Caco-2 (cell line): ENCODE measurements around the gene PDXDC1. TPM values are rescaled to one million over a fixed set of nuclear protein-coding genes. Genes with fewer than 3 reads are reported as not detected.

Experiments
- BruUV-seq: library from RNA; stranded (reverse); fragments of 400-500 nt; replicated peaks from 2 replicates; lab custom pipeline; 2021; lab: Mats Ljungman, UMichigan
- CTCF ChIA-PET: fragments of 300-600 bp; sonication (Branson Sonifier 250); formaldehyde crosslinking; loops from one replicate; lab custom pipeline; 2022; ENCODE audit warnings: antibody characterized with exemption; lab: Charles Lee
- POLR2A ChIA-PET: fragments of 300-600 bp; sonication (Branson Sonifier 250); formaldehyde crosslinking; loops from one replicate; lab custom pipeline; 2022; ENCODE audit warnings: antibody characterized with exemption; lab: Charles Lee
- DNase-seq, 2 experiments: peaks; one replicate each; pipeline versions ENCODE4 v3.0.0 to v3.0.0-alpha.2; 2020 to 2022
- H3K27me3 ChIP-seq: replicated peaks from 2 replicates; pipeline ENCODE4 v1.6.0; 2011; ENCODE audit warnings: low read length; ENCODE audit not compliant: control insufficient read depth, insufficient read depth
- H3K36me3 ChIP-seq: 2 replicates; pipeline ENCODE4 v1.5.1; 2011; ENCODE audit warnings: low read length; ENCODE audit not compliant: control insufficient read depth, insufficient read depth
- H3K4me1 ChIP-seq: fragments of 250-450 bp; sonication (Bioruptor Pico); 2 replicates; pipeline ENCODE4 v1.5.1; 2020; ENCODE audit warnings: mild to moderate bottlenecking
- H3K4me3 ChIP-seq: 2 replicates; pipeline ENCODE4 v1.5.1; 2011; ENCODE audit warnings: low read depth, mild to moderate bottlenecking, control low read depth, low read length
- H3K9me3 ChIP-seq: fragments of 250-450 bp; sonication (Bioruptor Pico); 2 replicates; pipeline ENCODE4 v1.5.1; 2020; ENCODE audit warnings: mild to moderate bottlenecking, moderate library complexity
- H3K27ac Mint-ChIP-seq: one replicate; pipeline ENCODE4 v1.8.0; 2022; ENCODE audit warnings: mixed read lengths; ENCODE audit not compliant: unreplicated experiment
- H3K27me3 Mint-ChIP-seq: one replicate; pipeline ENCODE4 v1.8.0; 2022; ENCODE audit warnings: mixed read lengths; ENCODE audit not compliant: insufficient read depth, unreplicated experiment
- H3K36me3 Mint-ChIP-seq: one replicate; pipeline ENCODE4 v1.8.0; 2022; ENCODE audit warnings: mild to moderate bottlenecking, mixed read lengths; ENCODE audit not compliant: insufficient read depth, unreplicated experiment
- H3K4me1 Mint-ChIP-seq: one replicate; pipeline ENCODE4 v1.8.0; 2022; ENCODE audit warnings: low read depth, mixed read lengths; ENCODE audit not compliant: unreplicated experiment
- H3K4me3 Mint-ChIP-seq: one replicate; pipeline ENCODE4 v1.8.0; 2022; ENCODE audit warnings: mild to moderate bottlenecking, moderate library complexity, mixed read lengths; ENCODE audit not compliant: unreplicated experiment
- H3K9me3 Mint-ChIP-seq: one replicate; pipeline ENCODE4 v1.8.0; 2022; ENCODE audit warnings: mixed read lengths; ENCODE audit not compliant: unreplicated experiment
- intact Hi-C: fragments of 100-400 bp; cut with micrococcal nuclease; formaldehyde crosslinking; loops from one replicate; pipeline ENCODE4 v1.10.0; 2022; ENCODE audit not compliant: unreplicated experiment
- total RNA-seq: library from RNA; stranded (reverse); gene quantifications from 2 replicates; pipeline ENCODE4 v1.2.3, GENCODE V29; 2022
- TF ChIP-seq, protein P1 (sequence below), 2 experiments: fragments of 200-600 bp in 1 of 2; IDR thresholded peaks; 1 replicate in 1 of 2; 2 replicates in 1 of 2; pipeline versions ENCODE4 v1.5.1 to v1.8.0; 2011 to 2022; ENCODE audit warnings: antibody characterized with exemption in 1 of 2, control low read depth in 1 of 2, inconsistent platforms in 1 of 2, low read depth in 1 of 2, low read length in 1 of 2, mild to moderate bottlenecking in 1 of 2, moderate library complexity in 1 of 2; ENCODE audit not compliant: insufficient read depth in 1 of 2, severe bottlenecking in 1 of 2, unreplicated experiment in 1 of 2

The PDXDC1 gene
- total RNA-seq, 1 experiment from 2014 or later = 139 TPM

GRCh38 chr16:15031586-15031985, 56.8 kb downstream of the PDXDC1 start:
- Mint-ChIP-seq H3K27me3 (no peaks in the 10 kb centered on the region), H3K36me3 (peaks cover 93% of the 10 kb centered on the region), H3K27ac (no peak overlapping the region), H3K4me1 (no peaks in the 10 kb centered on the region), H3K9me3 (no peaks in the 10 kb centered on the region), H3K4me3 (no peak overlapping the region)
- intact Hi-C loops = no loop called here
- DNase-seq = no peak
- H3K36me3 ChIP-seq = peaks cover 4% of the 10 kb centered on the region
- no peaks in the 10 kb centered on the region for H3K9me3 ChIP-seq
- CTCF ChIA-PET = no interaction called here
- POLR2A ChIA-PET = no interaction called here
- TF ChIP-seq, protein P1, sequence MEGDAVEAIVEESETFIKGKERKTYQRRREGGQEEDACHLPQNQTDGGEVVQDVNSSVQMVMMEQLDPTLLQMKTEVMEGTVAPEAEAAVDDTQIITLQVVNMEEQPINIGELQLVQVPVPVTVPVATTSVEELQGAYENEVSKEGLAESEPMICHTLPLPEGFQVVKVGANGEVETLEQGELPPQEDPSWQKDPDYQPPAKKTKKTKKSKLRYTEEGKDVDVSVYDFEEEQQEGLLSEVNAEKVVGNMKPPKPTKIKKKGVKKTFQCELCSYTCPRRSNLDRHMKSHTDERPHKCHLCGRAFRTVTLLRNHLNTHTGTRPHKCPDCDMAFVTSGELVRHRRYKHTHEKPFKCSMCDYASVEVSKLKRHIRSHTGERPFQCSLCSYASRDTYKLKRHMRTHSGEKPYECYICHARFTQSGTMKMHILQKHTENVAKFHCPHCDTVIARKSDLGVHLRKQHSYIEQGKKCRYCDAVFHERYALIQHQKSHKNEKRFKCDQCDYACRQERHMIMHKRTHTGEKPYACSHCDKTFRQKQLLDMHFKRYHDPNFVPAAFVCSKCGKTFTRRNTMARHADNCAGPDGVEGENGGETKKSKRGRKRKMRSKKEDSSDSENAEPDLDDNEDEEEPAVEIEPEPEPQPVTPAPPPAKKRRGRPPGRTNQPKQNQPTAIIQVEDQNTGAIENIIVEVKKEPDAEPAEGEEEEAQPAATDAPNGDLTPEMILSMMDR (IDR thresholded peaks at IDR 0.05; ENCODE audit: insufficient read depth in 1 of 2, low read depth in 1 of 2, low read length in 1 of 2, severe bottlenecking in 1 of 2, unreplicated experiment in 1 of 2) = no peak
- BruUV-seq = no TSS peak
- H3K27me3 ChIP-seq = no peaks in the 10 kb centered on the region
- no peak overlapping the region for H3K4me3 ChIP-seq
- no peaks in the 10 kb centered on the region for H3K4me1 ChIP-seq

DNA sequence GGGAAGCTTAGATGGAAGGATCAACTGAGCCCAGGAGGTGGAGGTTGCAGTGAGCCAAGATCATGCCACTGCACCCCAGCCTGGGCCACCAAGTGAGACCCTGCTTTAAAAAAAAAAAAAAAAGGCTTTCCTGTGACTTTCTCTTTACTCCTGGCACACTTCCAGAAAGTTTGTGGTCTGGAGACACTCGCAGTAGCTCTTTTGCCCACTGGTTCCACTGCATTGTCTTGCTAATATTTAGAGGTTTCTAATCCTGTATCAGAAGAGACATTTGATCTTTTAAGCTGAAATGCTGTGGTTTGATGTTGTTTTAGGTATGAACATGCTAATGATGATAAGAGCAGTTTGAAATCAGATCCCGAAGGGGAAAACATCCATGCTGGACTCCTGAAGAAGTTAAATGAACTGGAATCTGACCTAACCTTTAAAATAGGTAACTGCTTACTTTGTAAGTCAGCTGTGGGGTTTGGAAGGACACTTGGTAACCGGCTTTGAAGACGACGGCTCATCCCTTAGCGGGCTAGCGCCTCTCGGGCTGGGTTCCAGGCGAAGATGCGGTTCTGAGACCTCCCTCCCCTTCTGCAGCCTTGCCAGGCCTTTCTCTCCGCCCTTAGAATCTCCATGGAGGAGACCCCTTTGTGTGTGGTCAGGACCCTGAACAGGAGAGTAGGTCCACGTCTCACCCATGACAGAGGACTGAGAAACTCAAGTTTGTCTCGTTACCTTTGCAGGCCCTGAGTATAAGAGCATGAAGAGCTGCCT, 57.9 kb downstream of the PDXDC1 start:
- intact Hi-C loops = no loop called here
- peaks cover 6% of the 10 kb centered on the region for H3K36me3 ChIP-seq
- Mint-ChIP-seq H3K27me3 (no peaks in the 10 kb centered on the region), H3K4me1 (no peaks in the 10 kb centered on the region), H3K4me3 (no peak overlapping the region), H3K36me3 (peaks cover 94% of the 10 kb centered on the region), H3K9me3 (no peaks in the 10 kb centered on the region), H3K27ac (no peak overlapping the region)
- no peaks in the 10 kb centered on the region for H3K9me3 ChIP-seq
- H3K4me1 ChIP-seq = no peaks in the 10 kb centered on the region
- BruUV-seq = no TSS peak
- ChIA-PET CTCF (no interaction called here), POLR2A (no interaction called here)
- H3K4me3 ChIP-seq = no peak overlapping the region
- no peak for DNase-seq
- TF ChIP-seq, protein P1 (IDR thresholded peaks at IDR 0.05; ENCODE audit: insufficient read depth in 1 of 2, low read depth in 1 of 2, low read length in 1 of 2, severe bottlenecking in 1 of 2, unreplicated experiment in 1 of 2) = no peak
- no peaks in the 10 kb centered on the region for H3K27me3 ChIP-seq

DNA sequence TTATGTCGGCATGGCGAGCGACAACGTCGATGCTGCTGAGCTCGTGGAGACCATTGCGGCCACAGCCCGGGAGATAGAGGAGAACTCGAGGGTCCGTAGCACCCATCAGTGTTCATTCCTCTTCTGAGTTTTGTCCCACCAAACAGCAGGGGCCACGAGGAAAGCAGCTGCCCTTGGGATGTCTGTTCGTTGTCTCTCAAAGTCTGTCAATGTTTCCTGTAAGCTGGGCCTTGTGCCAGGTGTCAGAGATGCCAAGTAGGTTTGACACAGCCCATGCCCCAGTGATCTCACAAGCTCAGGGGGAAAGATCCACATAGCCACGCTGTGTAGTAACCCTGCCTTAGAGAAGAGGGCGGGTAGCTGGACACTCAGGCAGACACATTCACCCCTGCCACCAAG, 58.5 kb downstream of the PDXDC1 start:
- peaks cover 6% of the 10 kb centered on the region for H3K36me3 ChIP-seq
- Mint-ChIP-seq H3K36me3 (peaks cover 94% of the 10 kb centered on the region), H3K27me3 (no peaks in the 10 kb centered on the region), H3K4me3 (no peak overlapping the region), H3K27ac (no peak overlapping the region), H3K4me1 (no peaks in the 10 kb centered on the region), H3K9me3 (no peaks in the 10 kb centered on the region)
- ChIA-PET POLR2A (no interaction called here), CTCF (no interaction called here)
- no peaks in the 10 kb centered on the region for H3K27me3 ChIP-seq
- DNase-seq = no peak
- TF ChIP-seq, protein P1 (IDR thresholded peaks at IDR 0.05; ENCODE audit: insufficient read depth in 1 of 2, low read depth in 1 of 2, low read length in 1 of 2, severe bottlenecking in 1 of 2, unreplicated experiment in 1 of 2) = no peak
- intact Hi-C loops = no loop called here
- no TSS peak for BruUV-seq
- H3K4me1 ChIP-seq = no peaks in the 10 kb centered on the region
- H3K4me3 ChIP-seq = no peak overlapping the region
- H3K9me3 ChIP-seq = no peaks in the 10 kb centered on the region
